Activated naive CD4-positive, alpha-beta T cell treated with anti-CD3 and anti-CD28 coated beads for 36 hours (primary cell): ENCODE measurements around the gene PNCK. TPM values are rescaled to one million over a fixed set of nuclear protein-coding genes. Genes with fewer than 3 reads are reported as not detected.

Experiments used
- CTCF ChIA-PET: fragments of 350-600 bp; sonication (Branson Sonifier 250); formaldehyde crosslinking; loops from one replicate; lab custom pipeline; 2021; ENCODE audit warnings: antibody characterized with exemption; lab: Charles Lee
- DNase-seq: peaks from one replicate; pipeline ENCODE4 v3.0.0-alpha.2; 2020
- H3K27ac Mint-ChIP-seq: one replicate; pipeline ENCODE4 v1.8.0; 2021; ENCODE audit warnings: mild to moderate bottlenecking, mixed read lengths
- H3K27me3 Mint-ChIP-seq: one replicate; pipeline ENCODE4 v1.8.0; 2021; ENCODE audit warnings: low read depth, mixed read lengths
- H3K36me3 Mint-ChIP-seq: one replicate; pipeline ENCODE4 v1.8.0; 2021; ENCODE audit warnings: low read depth, mixed read lengths
- H3K4me1 Mint-ChIP-seq: one replicate; pipeline ENCODE4 v1.8.0; 2021; ENCODE audit warnings: low read depth, mixed read lengths
- H3K4me3 Mint-ChIP-seq: one replicate; pipeline ENCODE4 v1.8.0; 2021; ENCODE audit warnings: mild to moderate bottlenecking, moderate library complexity, mixed read lengths
- H3K9me3 Mint-ChIP-seq: one replicate; pipeline ENCODE4 v1.8.0; 2021; ENCODE audit warnings: mixed read lengths
- intact Hi-C: fragments of 100-400 bp; cut with micrococcal nuclease; formaldehyde crosslinking; loops from one replicate; pipeline ENCODE4 v1.15.1; 2023
- total RNA-seq, 2 experiments: library from RNA; stranded (reverse); gene quantifications; one replicate each; pipeline ENCODE4 v1.2.3, GENCODE V29; 2021

The PNCK gene
- total RNA-seq, 2 experiments from 2014 or later, result 0.26 to 0.30 TPM

GRCh38 chrX:153646620-153647373 lies 26.8 kb downstream of the PNCK start, which contains the start of gene DUSP9:
Gene DUSP9, plus strand, starts transcription at chrX:153647203. Its CDS starts 751 bp downstream, at chrX:153647954.
- peaks cover 29% of the 10 kb centered on the region for H3K27me3 Mint-ChIP-seq
- DNase-seq, result no peak
- no peaks in the 10 kb centered on the region for H3K36me3 Mint-ChIP-seq
- no peak within 1 kb of the TSS for H3K4me3 Mint-ChIP-seq
- CTCF ChIA-PET, result interaction anchor here (1.2 to 2.9 kb wide), 7 partner anchors 11 to 107 kb away, joined by 3 to 9 read pairs (median 6); no protein-coding TSS in a partner anchor
- peaks cover 11% of the 10 kb centered on the region for H3K4me1 Mint-ChIP-seq
- H3K27ac Mint-ChIP-seq, result no peak within 1 kb of the TSS
- intact Hi-C loops, result no loop called here
- H3K9me3 Mint-ChIP-seq, result no peaks in the 10 kb centered on the region

GRCh38 chrX:153645921-153646488 lies 27.6 kb downstream of the PNCK start:
- H3K4me1 Mint-ChIP-seq, result peaks cover 11% of the 10 kb centered on the region
- peaks cover 35% of the 10 kb centered on the region for H3K27me3 Mint-ChIP-seq
- CTCF ChIA-PET, result interaction anchor here (1.0 to 2.9 kb wide), 6 partner anchors 12 to 106 kb away, joined by 3 to 9 read pairs (median 6); no protein-coding TSS in a partner anchor
- no peak for DNase-seq
- no peaks in the 10 kb centered on the region for H3K9me3 Mint-ChIP-seq
- intact Hi-C loops, result no loop called here
- no peak overlapping the region for H3K27ac Mint-ChIP-seq
- H3K4me3 Mint-ChIP-seq, result no peak overlapping the region
- no peaks in the 10 kb centered on the region for H3K36me3 Mint-ChIP-seq

GRCh38 chrX:153645151-153645550 lies 28.5 kb downstream of the PNCK start:
- CTCF ChIA-PET, result interaction anchor here (0.7 to 2.9 kb wide), 10 partner anchors 12 to 1086 kb away, joined by 3 to 9 read pairs (median 3); no protein-coding TSS in a partner anchor
- H3K27me3 Mint-ChIP-seq, result peaks cover 37% of the 10 kb centered on the region
- peaks cover 11% of the 10 kb centered on the region for H3K4me1 Mint-ChIP-seq
- intact Hi-C loops, result no loop called here
- no peaks in the 10 kb centered on the region for H3K9me3 Mint-ChIP-seq
- no peak overlapping the region for H3K27ac Mint-ChIP-seq
- H3K36me3 Mint-ChIP-seq, result no peaks in the 10 kb centered on the region
- DNase-seq, result no peak
- H3K4me3 Mint-ChIP-seq, result no peak overlapping the region

- intact Hi-C loops, result no loop called here
- no peak overlapping the region for H3K27ac Mint-ChIP-seq
- CTCF ChIA-PET, result interaction anchor here (0.7 to 2.9 kb wide), 9 partner anchors 13 to 1087 kb away, joined by 3 to 9 read pairs (median 3); no protein-coding TSS in a partner anchor
- H3K36me3 Mint-ChIP-seq, result no peaks in the 10 kb centered on the region
- no peaks in the 10 kb centered on the region for H3K9me3 Mint-ChIP-seq
- peaks cover 11% of the 10 kb centered on the region for H3K4me1 Mint-ChIP-seq
- DNase-seq, result no peak
- H3K27me3 Mint-ChIP-seq, result peaks cover 37% of the 10 kb centered on the region
- no peak overlapping the region for H3K4me3 Mint-ChIP-seq
These were observed 29.1 kb downstream of the PNCK start for GRCh38 chrX:153644356-153645125.

- H3K27me3 Mint-ChIP-seq, result peaks cover 35% of the 10 kb centered on the region
- no peaks in the 10 kb centered on the region for H3K36me3 Mint-ChIP-seq
- peak overlapping the region; percentile 21 for H3K4me3 Mint-ChIP-seq
- H3K4me1 Mint-ChIP-seq, result peaks cover 11% of the 10 kb centered on the region
- H3K9me3 Mint-ChIP-seq, result no peaks in the 10 kb centered on the region
- no peak overlapping the region for H3K27ac Mint-ChIP-seq
- intact Hi-C loops, result no loop called here
- CTCF ChIA-PET, result interaction anchor here (1.0 to 1.5 kb wide), 5 partner anchors 12 to 105 kb away, joined by 3 to 6 read pairs (median 4); no protein-coding TSS in a partner anchor
- DNase-seq, result no peak
These were observed 29.9 kb downstream of the PNCK start for GRCh38 chrX:153643431-153644351.

- no peak for DNase-seq
- Mint-ChIP-seq H3K36me3 (no peaks in the 10 kb centered on the region), H3K27me3 (peaks cover 32% of the 10 kb centered on the region), H3K4me3 (peak overlapping the region; percentile 24), H3K4me1 (peaks cover 11% of the 10 kb centered on the region), H3K9me3 (no peaks in the 10 kb centered on the region), H3K27ac (no peak overlapping the region)
- intact Hi-C loops, result no loop called here
- CTCF ChIA-PET, result interaction anchor here (1.2 to 1.4 kb wide), 2 partner anchors 19 to 103 kb away, joined by 4 read pairs; no protein-coding TSS in a partner anchor
These were observed 30.8 kb downstream of the PNCK start for GRCh38 chrX:153642655-153643430.

- Mint-ChIP-seq H3K36me3 (no peaks in the 10 kb centered on the region), H3K4me1 (peaks cover 11% of the 10 kb centered on the region), H3K27ac (no peak overlapping the region), H3K27me3 (peaks cover 32% of the 10 kb centered on the region), H3K9me3 (no peaks in the 10 kb centered on the region), H3K4me3 (no peak overlapping the region)
- CTCF ChIA-PET, result interaction anchor here (1.4 kb wide), 1 partner anchor 20 kb away, joined by 4 read pairs; no protein-coding TSS in a partner anchor
- no peak for DNase-seq
- intact Hi-C loops, result no loop called here
These were observed 31.5 kb downstream of the PNCK start for GRCh38 chrX:153642051-153642654.

- intact Hi-C loops, result no loop called here
- peak; percentile 30 for DNase-seq
- Mint-ChIP-seq H3K27ac (no peak overlapping the region), H3K9me3 (no peaks in the 10 kb centered on the region), H3K4me1 (peaks cover 11% of the 10 kb centered on the region), H3K4me3 (no peak overlapping the region), H3K36me3 (no peaks in the 10 kb centered on the region), H3K27me3 (peaks cover 32% of the 10 kb centered on the region)
- CTCF ChIA-PET, result no interaction called here
These were observed 32.0 kb downstream of the PNCK start for GRCh38 chrX:153641627-153642026.

GRCh38 chrX:153640736-153641575 lies 32.7 kb downstream of the PNCK start:
- intact Hi-C loops, result no loop called here
- Mint-ChIP-seq H3K4me1 (peaks cover 9% of the 10 kb centered on the region), H3K4me3 (no peak overlapping the region), H3K36me3 (no peaks in the 10 kb centered on the region), H3K9me3 (no peaks in the 10 kb centered on the region), H3K27ac (no peak overlapping the region), H3K27me3 (peaks cover 28% of the 10 kb centered on the region)
- no peak for DNase-seq
- CTCF ChIA-PET, result interaction anchor here (0.7 kb wide), 1 partner anchor 32 kb away, joined by 3 read pairs; no protein-coding TSS in a partner anchor
